GM12864 (cell line): ENCODE data around the gene FBLN5.

Experiments used
- DNase-seq: peaks from one replicate; pipeline ENCODE4 v3.0.0-alpha.2; 2011; ENCODE audit warnings: low read depth
- H3K4me3 ChIP-seq: 2 replicates; pipeline ENCODE4 v1.5.1; 2011; ENCODE audit warnings: mild to moderate bottlenecking, low read depth, low read length, control low read depth
- TF ChIP-seq, protein P1 (sequence below): IDR thresholded peaks from 2 replicates; pipeline ENCODE4 v1.5.1; 2011; ENCODE audit warnings: low read depth, mild to moderate bottlenecking, moderate library complexity, low read length, control low read depth, inconsistent platforms; ENCODE audit errors: missing control alignments

FBLN5 gene

DNA sequence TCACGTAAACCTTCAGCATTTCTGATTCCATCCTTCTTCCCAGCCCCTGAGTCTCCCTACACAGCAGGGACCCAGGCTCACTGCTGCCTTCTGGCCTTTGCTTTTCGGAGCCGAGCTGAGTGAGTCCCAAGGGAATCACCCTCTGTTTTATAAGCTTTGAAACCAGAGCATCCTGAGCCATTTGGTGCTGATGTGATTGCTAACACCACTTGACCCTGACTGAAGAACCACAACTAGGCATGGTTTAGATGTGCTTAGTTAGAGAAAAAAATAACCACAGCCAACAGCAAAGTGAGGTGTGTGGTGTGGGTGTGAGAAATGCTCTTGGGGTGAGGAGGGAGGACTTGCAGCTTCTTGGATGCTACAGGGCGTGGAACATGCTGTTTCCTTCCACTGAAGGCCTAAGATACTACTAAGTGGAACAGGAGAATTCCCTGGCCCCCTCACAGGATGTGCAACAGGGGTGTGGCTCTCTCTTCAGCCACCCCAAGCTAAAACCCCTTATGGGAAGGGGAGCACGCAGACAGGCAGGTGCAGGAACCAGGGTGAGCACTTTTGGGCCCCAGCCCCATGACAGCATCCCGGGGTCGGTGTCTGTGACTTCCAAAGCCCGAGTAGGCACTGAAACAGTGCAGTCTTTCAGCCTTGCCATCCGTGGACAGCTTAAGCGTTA, 80.0 kb downstream of the FBLN5 start, which contains the start of gene TC2N:
Gene TC2N (minus strand): TSS at position 221 of the 673 bp plus-strand sequence. CDS start 53,767 bp downstream, outside the sequence.
- no peak for DNase-seq
- TF ChIP-seq, protein P1, sequence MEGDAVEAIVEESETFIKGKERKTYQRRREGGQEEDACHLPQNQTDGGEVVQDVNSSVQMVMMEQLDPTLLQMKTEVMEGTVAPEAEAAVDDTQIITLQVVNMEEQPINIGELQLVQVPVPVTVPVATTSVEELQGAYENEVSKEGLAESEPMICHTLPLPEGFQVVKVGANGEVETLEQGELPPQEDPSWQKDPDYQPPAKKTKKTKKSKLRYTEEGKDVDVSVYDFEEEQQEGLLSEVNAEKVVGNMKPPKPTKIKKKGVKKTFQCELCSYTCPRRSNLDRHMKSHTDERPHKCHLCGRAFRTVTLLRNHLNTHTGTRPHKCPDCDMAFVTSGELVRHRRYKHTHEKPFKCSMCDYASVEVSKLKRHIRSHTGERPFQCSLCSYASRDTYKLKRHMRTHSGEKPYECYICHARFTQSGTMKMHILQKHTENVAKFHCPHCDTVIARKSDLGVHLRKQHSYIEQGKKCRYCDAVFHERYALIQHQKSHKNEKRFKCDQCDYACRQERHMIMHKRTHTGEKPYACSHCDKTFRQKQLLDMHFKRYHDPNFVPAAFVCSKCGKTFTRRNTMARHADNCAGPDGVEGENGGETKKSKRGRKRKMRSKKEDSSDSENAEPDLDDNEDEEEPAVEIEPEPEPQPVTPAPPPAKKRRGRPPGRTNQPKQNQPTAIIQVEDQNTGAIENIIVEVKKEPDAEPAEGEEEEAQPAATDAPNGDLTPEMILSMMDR = no peak
- no peak within 1 kb of the TSS for H3K4me3 ChIP-seq

DNA sequence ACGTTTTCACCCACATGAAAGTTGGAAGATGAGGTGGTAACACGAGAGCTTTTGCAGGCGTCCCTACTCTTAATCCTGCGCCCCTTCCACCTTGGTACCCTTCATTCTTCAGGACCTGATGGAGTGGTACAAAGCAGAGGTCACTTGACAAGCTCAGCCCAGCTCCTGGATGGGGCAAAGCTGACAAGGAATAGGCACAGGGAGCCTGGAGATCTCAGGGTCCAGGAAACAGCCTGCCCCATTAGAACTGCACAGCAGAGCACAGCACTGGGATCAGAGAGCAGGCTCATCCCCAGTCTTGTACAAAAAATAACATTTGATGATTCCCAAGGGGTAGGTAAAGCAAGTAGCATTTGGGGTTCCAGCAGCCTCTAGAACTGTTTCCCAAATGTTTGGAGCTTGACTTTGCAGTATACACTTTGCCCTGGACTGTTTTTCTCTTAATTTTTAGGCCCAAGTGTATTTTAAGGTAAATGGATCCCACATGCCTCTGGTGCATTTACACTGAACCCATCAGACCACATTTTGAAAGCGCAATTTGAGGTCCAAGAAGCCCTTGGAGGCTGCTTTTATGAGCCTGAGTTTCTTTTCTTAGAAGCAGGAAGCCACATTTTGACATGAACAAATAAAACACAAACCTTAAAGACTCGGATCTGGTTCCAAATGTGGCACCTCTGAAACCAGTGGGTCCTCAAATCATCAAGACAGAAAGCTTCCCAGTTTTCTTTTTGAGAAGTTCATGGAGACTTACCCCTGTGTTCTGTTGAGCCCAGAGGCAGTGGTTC, 80.8 kb downstream of the FBLN5 start:
- no peak overlapping the region for H3K4me3 ChIP-seq
- no peak for DNase-seq
- TF ChIP-seq, protein P1 = no peak

DNA sequence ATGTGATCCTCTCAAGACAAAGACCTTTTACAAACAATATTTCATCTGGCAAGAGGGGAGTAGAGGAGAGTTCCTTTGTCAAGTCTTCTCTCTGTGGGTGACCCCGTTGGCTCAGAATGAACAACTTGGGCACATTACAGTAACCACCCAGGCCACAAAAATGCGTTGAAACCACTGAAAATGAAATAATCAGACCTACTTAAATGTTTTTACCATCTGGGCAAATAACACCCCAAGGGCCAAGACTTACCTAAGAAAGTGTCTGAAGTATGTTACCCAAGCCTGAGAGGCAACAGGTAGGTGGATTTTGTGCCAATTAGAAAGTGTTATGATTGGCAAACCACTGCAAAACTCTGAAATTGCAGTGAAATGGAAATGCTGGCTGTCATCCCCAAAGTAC, 81.4 kb downstream of the FBLN5 start:
- TF ChIP-seq, protein P1 = no peak
- DNase-seq = no peak
- H3K4me3 ChIP-seq = no peak overlapping the region

- TF ChIP-seq, protein P1 = no peak
- no peak for DNase-seq
- H3K4me3 ChIP-seq = no peak overlapping the region
Observed at GRCh38 chr14:91862417-91862816, 85.1 kb downstream of the FBLN5 start.

GRCh38 chr14:91861091-91861490, 86.4 kb downstream of the FBLN5 start:
- no peak overlapping the region for H3K4me3 ChIP-seq
- DNase-seq = no peak
- TF ChIP-seq, protein P1 = no peak

GRCh38 chr14:91860238-91860637, 87.3 kb downstream of the FBLN5 start:
- TF ChIP-seq, protein P1 = no peak

More at GRCh38 chr14:91860238-91860637, 87.3 kb downstream of the FBLN5 start:
- H3K4me3 ChIP-seq = no peak overlapping the region
- no peak for DNase-seq
